ENCODE data around the gene SLC2A9. TPM values are rescaled to one million over a fixed set of nuclear protein-coding genes. Genes with fewer than 3 reads are reported as not detected.

SLC2A9 gene
- total and polyA plus RNA-seq, 2 experiments from 2014 or later: 6.2 to 7.8 TPM

- TF ChIP-seq EZH2phosphoT487 (IDR thresholded peaks at IDR 0.05; ENCODE audit: low read depth, severe bottlenecking, unreplicated experiment): no peak
- TF ChIP-seq, protein P1, sequence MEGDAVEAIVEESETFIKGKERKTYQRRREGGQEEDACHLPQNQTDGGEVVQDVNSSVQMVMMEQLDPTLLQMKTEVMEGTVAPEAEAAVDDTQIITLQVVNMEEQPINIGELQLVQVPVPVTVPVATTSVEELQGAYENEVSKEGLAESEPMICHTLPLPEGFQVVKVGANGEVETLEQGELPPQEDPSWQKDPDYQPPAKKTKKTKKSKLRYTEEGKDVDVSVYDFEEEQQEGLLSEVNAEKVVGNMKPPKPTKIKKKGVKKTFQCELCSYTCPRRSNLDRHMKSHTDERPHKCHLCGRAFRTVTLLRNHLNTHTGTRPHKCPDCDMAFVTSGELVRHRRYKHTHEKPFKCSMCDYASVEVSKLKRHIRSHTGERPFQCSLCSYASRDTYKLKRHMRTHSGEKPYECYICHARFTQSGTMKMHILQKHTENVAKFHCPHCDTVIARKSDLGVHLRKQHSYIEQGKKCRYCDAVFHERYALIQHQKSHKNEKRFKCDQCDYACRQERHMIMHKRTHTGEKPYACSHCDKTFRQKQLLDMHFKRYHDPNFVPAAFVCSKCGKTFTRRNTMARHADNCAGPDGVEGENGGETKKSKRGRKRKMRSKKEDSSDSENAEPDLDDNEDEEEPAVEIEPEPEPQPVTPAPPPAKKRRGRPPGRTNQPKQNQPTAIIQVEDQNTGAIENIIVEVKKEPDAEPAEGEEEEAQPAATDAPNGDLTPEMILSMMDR (IDR thresholded peaks at IDR 0.05; ENCODE audit: poor library complexity): no peak
- no peak for TF ChIP-seq EZH2 (IDR thresholded peaks at IDR 0.05; ENCODE audit: borderline replicate concordance)
- 88% methylated on average over 5 of the region's 5 CpGs for WGBS (ENCODE audit: low lambda C conversion rate, missing lambda C conversion rate)
- no peaks in the 10 kb centered on the region for H3K9me2 ChIP-seq (replicated peaks; ENCODE audit: insufficient read depth)
- no peaks in the 10 kb centered on the region for H4K20me1 ChIP-seq (ENCODE audit: insufficient read depth, poor library complexity, severe bottlenecking)
- H3K9me3 ChIP-seq (ENCODE audit: low read depth): no peaks in the 10 kb centered on the region
- H3K79me2 ChIP-seq: no peaks in the 10 kb centered on the region
- H2AFZ ChIP-seq: no peak overlapping the region
- H3K27ac ChIP-seq: no peak overlapping the region
- H3K4me1 ChIP-seq (ENCODE audit: insufficient read depth): no peaks in the 10 kb centered on the region
- H3K4me3 ChIP-seq: no peak overlapping the region
- no peaks in the 10 kb centered on the region for H3K36me3 ChIP-seq (replicated peaks; ENCODE audit: insufficient read depth, low read depth)
- no peak for DNase-seq (ENCODE audit: low spot score)
- peaks cover 3% of the 10 kb centered on the region for H3K27me3 ChIP-seq
- H3K4me2 ChIP-seq: no peak overlapping the region
Observed at GRCh38 chr4:9929111-9929510, 92.2 kb downstream of the SLC2A9 start.

- DNase-seq (ENCODE audit: low spot score): no peak
- no peak overlapping the region for H3K4me3 ChIP-seq
- H3K27ac ChIP-seq: no peak overlapping the region
- H3K4me1 ChIP-seq (ENCODE audit: insufficient read depth): no peaks in the 10 kb centered on the region
- H4K20me1 ChIP-seq (ENCODE audit: insufficient read depth, poor library complexity, severe bottlenecking): no peaks in the 10 kb centered on the region
- H3K79me2 ChIP-seq: no peaks in the 10 kb centered on the region
- no peak for TF ChIP-seq EZH2phosphoT487 (IDR thresholded peaks at IDR 0.05; ENCODE audit: low read depth, severe bottlenecking, unreplicated experiment)
- TF ChIP-seq EZH2 (IDR thresholded peaks at IDR 0.05; ENCODE audit: borderline replicate concordance): no peak
- TF ChIP-seq, protein P1 (IDR thresholded peaks at IDR 0.05; ENCODE audit: poor library complexity): no peak
- peaks cover 3% of the 10 kb centered on the region for H3K27me3 ChIP-seq
- 84% methylated on average over 10 of the region's 10 CpGs for WGBS (ENCODE audit: low lambda C conversion rate, missing lambda C conversion rate)
- no peak overlapping the region for H3K4me2 ChIP-seq
- no peaks in the 10 kb centered on the region for H3K9me2 ChIP-seq (replicated peaks; ENCODE audit: insufficient read depth)
- no peaks in the 10 kb centered on the region for H3K9me3 ChIP-seq (ENCODE audit: low read depth)
- H3K36me3 ChIP-seq (replicated peaks; ENCODE audit: insufficient read depth, low read depth): no peaks in the 10 kb centered on the region
- H2AFZ ChIP-seq: no peak overlapping the region
Observed at GRCh38 chr4:9927341-9928007, 93.8 kb downstream of the SLC2A9 start.

DNA sequence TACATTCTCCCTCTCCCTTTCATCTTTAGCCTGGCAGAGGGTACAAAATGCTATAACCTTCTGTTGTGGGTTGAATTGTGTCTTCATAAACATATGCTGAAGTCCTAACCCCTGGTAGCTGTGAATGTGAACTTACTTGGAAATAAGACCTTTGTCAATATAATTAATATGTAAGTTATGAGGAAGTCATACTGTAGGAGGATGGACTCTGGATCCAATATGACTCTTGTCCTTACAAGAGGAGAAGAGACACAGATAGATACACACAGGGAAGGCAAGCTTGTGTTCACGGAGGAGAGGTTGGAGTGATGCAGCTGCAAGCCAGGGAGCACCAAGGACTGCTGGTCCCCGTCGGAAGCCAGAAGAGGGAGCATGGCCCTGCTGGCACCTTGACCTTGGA lies 94.7 kb downstream of the SLC2A9 start:
- Histone ChIP-seq H4K20me1 (ENCODE audit: insufficient read depth, poor library complexity, severe bottlenecking) (no peaks in the 10 kb centered on the region), H3K27ac (no peak overlapping the region), H2AFZ (no peak overlapping the region), H3K9me2 (replicated peaks; ENCODE audit: insufficient read depth) (no peaks in the 10 kb centered on the region), H3K27me3 (peaks cover 3% of the 10 kb centered on the region), H3K9me3 (ENCODE audit: low read depth) (no peaks in the 10 kb centered on the region), H3K4me1 (ENCODE audit: insufficient read depth) (no peaks in the 10 kb centered on the region), H3K36me3 (replicated peaks; ENCODE audit: insufficient read depth, low read depth) (no peaks in the 10 kb centered on the region), H3K79me2 (no peaks in the 10 kb centered on the region), H3K4me3 (no peak overlapping the region), H3K4me2 (no peak overlapping the region)
- TF ChIP-seq EZH2phosphoT487 (IDR thresholded peaks at IDR 0.05; ENCODE audit: low read depth, severe bottlenecking, unreplicated experiment): no peak
- TF ChIP-seq, protein P1 (IDR thresholded peaks at IDR 0.05; ENCODE audit: poor library complexity): no peak
- no peak for TF ChIP-seq EZH2 (IDR thresholded peaks at IDR 0.05; ENCODE audit: borderline replicate concordance)
- DNase-seq (ENCODE audit: low spot score): no peak
- 94% methylated on average over 3 of the region's 3 CpGs for WGBS (ENCODE audit: low lambda C conversion rate, missing lambda C conversion rate)

All from hepatocyte (in vitro differentiated cells).